Fibroblast of lung (primary cell): Measurements from ENCODE around the gene GRB10. TPM values are rescaled to one million over a fixed set of nuclear protein-coding genes. Genes with fewer than 3 reads are reported as not detected.

Source experiments
- DNase-seq, 2 donors: peaks; one replicate each; pipeline versions ENCODE4 v3.0.0 to v3.0.0-alpha.2; 2010; ENCODE audit warnings: low read depth in 2 of 2
- H2AFZ ChIP-seq: 2 replicates; pipeline ENCODE4 v1.5.1; 2012; ENCODE audit warnings: low read length, control low read depth, inconsistent platforms
- H3K27ac ChIP-seq: 2 replicates; pipeline ENCODE4 v1.5.1; 2011; ENCODE audit warnings: low read length, control low read depth; ENCODE audit not compliant: insufficient read depth
- H3K27me3 ChIP-seq: 2 replicates; pipeline ENCODE4 v1.5.1; 2011; ENCODE audit warnings: mild to moderate bottlenecking, low read length; ENCODE audit not compliant: control insufficient read depth, insufficient read depth
- H3K36me3 ChIP-seq: 2 replicates; pipeline ENCODE4 v1.5.1; 2011; ENCODE audit warnings: low read length; ENCODE audit not compliant: control insufficient read depth, insufficient read depth
- H3K4me1 ChIP-seq: 2 replicates; pipeline ENCODE4 v1.5.1; 2011; ENCODE audit warnings: low read length; ENCODE audit not compliant: control insufficient read depth, insufficient read depth; ENCODE audit errors: extremely low read depth
- H3K4me2 ChIP-seq: 2 replicates; pipeline ENCODE4 v1.5.1; 2011; ENCODE audit warnings: low read length, control low read depth; ENCODE audit not compliant: insufficient read depth; ENCODE audit errors: extremely low read depth
- H3K4me3 ChIP-seq, 4 experiments: fragments of 200-600 bp in 1 of 4; sonication (generic) in 1 of 4; replicated peaks in 1 of 4; 2 replicates each; pipeline ENCODE4 v1.5.1; 2011 to 2016; ENCODE audit warnings: low read length in 4 of 4, low read depth in 3 of 4, mild to moderate bottlenecking in 3 of 4, control low read depth in 2 of 4, inconsistent platforms in 1 of 4, mixed read lengths in 1 of 4; ENCODE audit not compliant: insufficient read depth in 1 of 4; ENCODE audit errors: control extremely low read depth in 1 of 4
- H3K79me2 ChIP-seq: 2 replicates; pipeline ENCODE4 v1.5.1; 2012; ENCODE audit warnings: mild to moderate bottlenecking, low read length, inconsistent platforms; ENCODE audit not compliant: control insufficient read depth, insufficient read depth
- H3K9ac ChIP-seq: 2 replicates; pipeline ENCODE4 v1.5.1; 2011; ENCODE audit warnings: mild to moderate bottlenecking, low read length, control low read depth; ENCODE audit not compliant: insufficient read depth
- H3K9me3 ChIP-seq: 2 replicates; pipeline ENCODE4 v1.5.1; 2012; ENCODE audit warnings: low read depth, low read length; ENCODE audit not compliant: control insufficient read depth, insufficient read depth
- H4K20me1 ChIP-seq: 2 replicates; pipeline ENCODE4 v1.5.1; 2011; ENCODE audit warnings: low read length; ENCODE audit not compliant: control insufficient read depth, insufficient read depth; ENCODE audit errors: extremely low read depth
- EZH2 ChIP-seq: IDR thresholded peaks from 2 replicates; pipeline ENCODE4 v1.5.1; 2012; ENCODE audit warnings: low read length, control low read depth, mild to moderate bottlenecking; ENCODE audit errors: missing control alignments
- polyA plus RNA-seq, 2 donors: library from polyadenylated mRNA; depleted of rRNA in 1 of 2; stranded (reverse) in 1 of 2; unstranded in 1 of 2; fragments of >200 nt; gene quantifications; 2 replicates each; pipeline ENCODE4 v1.2.1, GENCODE V29; 2011 to 2012; ENCODE audit warnings: missing spikeins in 1 of 2
- total RNA-seq: library from RNA; depleted of rRNA; stranded (reverse); fragments of >200 nt; gene quantifications from 2 replicates; pipeline ENCODE4 v1.2.1, GENCODE V29; 2014
- TF ChIP-seq, protein P1 (sequence below), 2 donors: IDR thresholded peaks in 1 of 2; conservative IDR thresholded peaks in 1 of 2; 1 replicate in 1 of 2; 2 replicates in 1 of 2; pipeline ENCODE4 v1.5.1; 2011 to 2012; ENCODE audit warnings: low read length in 2 of 2, control low read depth in 1 of 2, inconsistent platforms in 1 of 2, low read depth in 1 of 2, mild to moderate bottlenecking in 1 of 2

GRB10 gene
- total and polyA plus RNA-seq, 2 donors (not counting 1 experiment from before 2014, with no cell fraction given) = 11.1 to 64.1 TPM

DNA sequence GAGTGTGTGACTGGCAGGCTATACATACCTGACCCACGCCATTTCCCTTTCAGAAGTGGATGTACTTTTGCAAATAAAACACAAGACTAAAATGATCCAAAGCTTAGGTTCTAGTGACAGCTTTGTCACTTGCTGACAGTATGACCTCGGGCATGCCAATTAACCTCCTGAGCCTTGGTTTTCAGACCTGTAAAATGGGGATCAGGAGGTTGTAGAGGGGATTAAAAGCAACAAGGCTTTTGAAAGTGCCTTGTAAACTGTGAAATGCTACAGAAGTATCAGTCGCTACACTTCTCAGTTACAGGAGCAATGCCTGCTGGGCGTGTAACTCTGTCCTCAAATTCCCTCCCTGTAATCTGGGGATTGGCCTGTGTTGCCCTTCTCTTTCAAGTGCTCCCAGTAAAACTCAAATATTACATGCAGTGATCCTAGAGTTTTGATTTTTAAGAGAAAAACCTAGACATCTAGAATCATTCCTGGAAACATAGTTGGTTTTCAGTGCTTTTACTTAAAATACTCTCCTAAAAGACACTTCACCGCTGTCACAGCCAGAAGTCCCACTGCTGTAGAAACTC, 8.8 kb upstream of the GRB10 start:
- H4K20me1 ChIP-seq = no peaks in the 10 kb centered on the region
- peak overlapping the region; percentile 54 for H3K27ac ChIP-seq

DNA sequence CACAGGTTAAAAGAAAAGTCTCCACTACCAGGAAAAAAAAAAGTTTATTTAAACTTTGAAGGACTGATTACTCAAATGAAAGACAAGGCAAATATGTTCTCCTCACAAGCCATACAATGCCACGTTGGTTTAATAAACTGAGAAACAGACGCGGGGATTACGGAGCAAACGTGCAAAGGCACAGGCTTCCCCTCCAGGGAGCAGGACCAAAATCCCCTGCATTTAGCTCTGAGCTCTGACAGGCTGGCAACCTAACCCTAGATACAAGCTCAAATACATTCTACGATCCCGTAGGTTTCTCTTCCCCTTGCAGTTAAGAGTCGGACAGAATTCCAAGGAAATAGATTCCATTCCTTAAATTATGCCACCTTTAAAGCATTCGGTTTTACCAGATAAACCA, 7.7 kb upstream of the GRB10 start:
- TF ChIP-seq, protein P1, sequence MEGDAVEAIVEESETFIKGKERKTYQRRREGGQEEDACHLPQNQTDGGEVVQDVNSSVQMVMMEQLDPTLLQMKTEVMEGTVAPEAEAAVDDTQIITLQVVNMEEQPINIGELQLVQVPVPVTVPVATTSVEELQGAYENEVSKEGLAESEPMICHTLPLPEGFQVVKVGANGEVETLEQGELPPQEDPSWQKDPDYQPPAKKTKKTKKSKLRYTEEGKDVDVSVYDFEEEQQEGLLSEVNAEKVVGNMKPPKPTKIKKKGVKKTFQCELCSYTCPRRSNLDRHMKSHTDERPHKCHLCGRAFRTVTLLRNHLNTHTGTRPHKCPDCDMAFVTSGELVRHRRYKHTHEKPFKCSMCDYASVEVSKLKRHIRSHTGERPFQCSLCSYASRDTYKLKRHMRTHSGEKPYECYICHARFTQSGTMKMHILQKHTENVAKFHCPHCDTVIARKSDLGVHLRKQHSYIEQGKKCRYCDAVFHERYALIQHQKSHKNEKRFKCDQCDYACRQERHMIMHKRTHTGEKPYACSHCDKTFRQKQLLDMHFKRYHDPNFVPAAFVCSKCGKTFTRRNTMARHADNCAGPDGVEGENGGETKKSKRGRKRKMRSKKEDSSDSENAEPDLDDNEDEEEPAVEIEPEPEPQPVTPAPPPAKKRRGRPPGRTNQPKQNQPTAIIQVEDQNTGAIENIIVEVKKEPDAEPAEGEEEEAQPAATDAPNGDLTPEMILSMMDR (conservative IDR thresholded peaks at IDR 0.05 in 1 of 2, IDR thresholded peaks at IDR 0.05 in 1 of 2; ENCODE audit: low read depth in 1 of 2, low read length in 2 of 2) = no peak
- TF ChIP-seq EZH2 = no peak
- Histone ChIP-seq H3K9ac (no peak overlapping the region), H3K4me1 (no peaks in the 10 kb centered on the region), H3K79me2 (peaks cover 56% of the 10 kb centered on the region), H2AFZ (no peak overlapping the region), H3K27me3 (peaks cover 5% of the 10 kb centered on the region), H3K4me3 (peak overlapping the region in 2 of 4 experiments; percentile 74 to 96), H3K4me2 (peak overlapping the region; percentile 51), H3K9me3 (no peaks in the 10 kb centered on the region), H4K20me1 (no peaks in the 10 kb centered on the region), H3K27ac (no peak overlapping the region), H3K36me3 (no peaks in the 10 kb centered on the region)
- no peak for DNase-seq

More for the DNA sequence above, 8.8 kb upstream of the GRB10 start:
- peaks cover 50% of the 10 kb centered on the region for H3K79me2 ChIP-seq
- no peak overlapping the region for H2AFZ ChIP-seq
- H3K9me3 ChIP-seq = no peaks in the 10 kb centered on the region
- peak overlapping the region; percentile 93 for H3K4me2 ChIP-seq
- peaks cover 5% of the 10 kb centered on the region for H3K27me3 ChIP-seq
- DNase-seq = peak in 1 of 2 donors; percentile 18
- H3K4me1 ChIP-seq = no peaks in the 10 kb centered on the region
- TF ChIP-seq EZH2 = no peak
- TF ChIP-seq, protein P1 (conservative IDR thresholded peaks at IDR 0.05 in 1 of 2, IDR thresholded peaks at IDR 0.05 in 1 of 2; ENCODE audit: low read depth in 1 of 2, low read length in 2 of 2) = no peak
- peak overlapping the region; percentile 74 to 96 (median 80) for H3K4me3 ChIP-seq
- H3K36me3 ChIP-seq = no peaks in the 10 kb centered on the region
- H3K9ac ChIP-seq = peak overlapping the region; percentile 51

DNA sequence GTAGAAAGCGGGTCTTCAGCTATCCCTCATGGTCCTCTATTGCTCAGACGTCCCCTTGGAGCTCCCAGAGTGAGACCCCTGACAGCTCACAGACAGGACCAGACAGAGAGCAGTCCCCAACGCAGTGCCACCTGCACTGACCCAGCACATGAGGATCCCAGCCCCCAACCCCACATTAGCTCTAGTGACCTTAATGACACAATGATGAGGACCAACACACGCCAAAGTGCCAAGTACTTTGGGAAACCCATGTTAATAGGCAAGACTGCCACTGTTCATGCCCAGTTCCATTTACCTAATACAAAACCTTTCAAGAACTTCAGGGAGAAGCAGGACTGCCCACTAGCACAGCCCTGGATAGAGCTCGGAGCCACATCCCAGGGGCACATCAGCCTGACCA, 5.7 kb upstream of the GRB10 start:
- Histone ChIP-seq H3K9ac (no peak overlapping the region), H3K4me3 (no peak overlapping the region), H3K27ac (no peak overlapping the region), H2AFZ (no peak overlapping the region), H3K9me3 (no peaks in the 10 kb centered on the region), H3K4me2 (no peak overlapping the region), H3K36me3 (no peaks in the 10 kb centered on the region), H4K20me1 (no peaks in the 10 kb centered on the region), H3K79me2 (peaks cover 66% of the 10 kb centered on the region), H3K4me1 (no peaks in the 10 kb centered on the region), H3K27me3 (no peaks in the 10 kb centered on the region)
- DNase-seq = no peak
- TF ChIP-seq, protein P1 (conservative IDR thresholded peaks at IDR 0.05 in 1 of 2, IDR thresholded peaks at IDR 0.05 in 1 of 2; ENCODE audit: low read depth in 1 of 2, low read length in 2 of 2) = no peak
